GM23248 (cell line): Measurements from ENCODE around the gene MTCH2.

ENCODE experiments used
- EZH2 ChIP-seq: fragments of 200-600 bp; sonication (generic); IDR thresholded peaks from 2 replicates; pipeline ENCODE4 v1.6.1; 2018; ENCODE audit warnings: antibody characterized with exemption, mild to moderate bottlenecking; ENCODE audit not compliant: insufficient read depth, poor library complexity, severe bottlenecking
- EZH2phosphoT487 ChIP-seq: fragments of 200-600 bp; sonication (generic); IDR thresholded peaks from 2 replicates; pipeline ENCODE4 v1.6.1; 2018; ENCODE audit warnings: antibody characterized with exemption, moderate library complexity, mild to moderate bottlenecking, low read depth; ENCODE audit not compliant: insufficient read depth

- TF ChIP-seq EZH2phosphoT487, result no peak
- no peak for TF ChIP-seq EZH2
These were observed 42.5 kb downstream of the MTCH2 start for GRCh38 chr11:47599902-47600301.
